ENCODE results near the gene FRRS1L.

Gene FRRS1L

GRCh38 chr9:109095321-109095720, 71.7 kb downstream of the FRRS1L start:
- in situ Hi-C loops (cut with HindIII; ENCODE audit: low sequenced_read_pairs) = no loop called here
- DNase-seq (ENCODE audit: low read depth, low spot score) = no peak
- TF ChIP-seq CTCF (IDR thresholded peaks at IDR 0.05; ENCODE audit: low read depth, low read length) = no peak
- no peak overlapping the region for H3K4me3 ChIP-seq (ENCODE audit: low read depth, low read length)

- no peak overlapping the region for H3K4me3 ChIP-seq (ENCODE audit: low read depth, low read length)
- DNase-seq (ENCODE audit: low read depth, low spot score) = no peak
- TF ChIP-seq CTCF (IDR thresholded peaks at IDR 0.05; ENCODE audit: low read depth, low read length) = no peak
- in situ Hi-C loops (cut with HindIII; ENCODE audit: low sequenced_read_pairs) = no loop called here
Measured at GRCh38 chr9:109094268-109094667, 72.8 kb downstream of the FRRS1L start.

- DNase-seq (ENCODE audit: low read depth, low spot score) = no peak
- in situ Hi-C loops (cut with HindIII; ENCODE audit: low sequenced_read_pairs) = no loop called here
Measured at GRCh38 chr9:109092587-109092986, 74.5 kb downstream of the FRRS1L start.

GRCh38 chr9:109092051-109092580, 74.9 kb downstream of the FRRS1L start:
- no peak for TF ChIP-seq CTCF (IDR thresholded peaks at IDR 0.05; ENCODE audit: low read depth, low read length)
- H3K4me3 ChIP-seq (ENCODE audit: low read depth, low read length) = no peak overlapping the region
- in situ Hi-C loops (cut with HindIII; ENCODE audit: low sequenced_read_pairs) = no loop called here
- DNase-seq (ENCODE audit: low read depth, low spot score) = no peak

More at GRCh38 chr9:109092587-109092986, 74.5 kb downstream of the FRRS1L start:
- TF ChIP-seq CTCF (IDR thresholded peaks at IDR 0.05; ENCODE audit: low read depth, low read length) = no peak
- no peak overlapping the region for H3K4me3 ChIP-seq (ENCODE audit: low read depth, low read length)

GRCh38 chr9:109088221-109088620, 78.8 kb downstream of the FRRS1L start:
- in situ Hi-C loops (cut with HindIII; ENCODE audit: low sequenced_read_pairs) = no loop called here
- no peak for DNase-seq (ENCODE audit: low read depth, low spot score)
- no peak for TF ChIP-seq CTCF (IDR thresholded peaks at IDR 0.05; ENCODE audit: low read depth, low read length)
- H3K4me3 ChIP-seq (ENCODE audit: low read depth, low read length) = no peak overlapping the region

GRCh38 chr9:109087795-109088194, 79.3 kb downstream of the FRRS1L start:
- TF ChIP-seq CTCF (IDR thresholded peaks at IDR 0.05; ENCODE audit: low read depth, low read length) = no peak
- H3K4me3 ChIP-seq (ENCODE audit: low read depth, low read length) = no peak overlapping the region
- no peak for DNase-seq (ENCODE audit: low read depth, low spot score)
- in situ Hi-C loops (cut with HindIII; ENCODE audit: low sequenced_read_pairs) = no loop called here

GRCh38 chr9:109086221-109086620, 80.8 kb downstream of the FRRS1L start:
- no peak for TF ChIP-seq CTCF (IDR thresholded peaks at IDR 0.05; ENCODE audit: low read depth, low read length)
- DNase-seq (ENCODE audit: low read depth, low spot score) = no peak
- no peak overlapping the region for H3K4me3 ChIP-seq (ENCODE audit: low read depth, low read length)
- in situ Hi-C loops (cut with HindIII; ENCODE audit: low sequenced_read_pairs) = no loop called here
